Measurements from ENCODE around the gene SLC6A13. TPM values are rescaled to one million over a fixed set of nuclear protein-coding genes. Genes with fewer than 3 reads are reported as not detected.

The SLC6A13 gene
- total RNA-seq, 1 experiment from 2014 or later: 0.37 TPM

- H3K4me3 Mint-ChIP-seq: no peak overlapping the region
- DNase-seq (ENCODE audit: low spot score) (no peak), ATAC-seq (no peak)
- H3K36me3 Mint-ChIP-seq: no peaks in the 10 kb centered on the region
- POLR2A ChIA-PET: no interaction called here
- H3K27me3 Mint-ChIP-seq (ENCODE audit: low read depth): no peaks in the 10 kb centered on the region; the same call in 1 of the 2 replicates
- peaks cover 7% of the 10 kb centered on the region; the same call in 1 of the 2 replicates for H3K4me1 Mint-ChIP-seq
- CTCF ChIA-PET: interaction anchor here (1.7 kb wide), 1 partner anchor 44 kb away, joined by 10 read pairs; no protein-coding TSS in a partner anchor
- H3K27ac Mint-ChIP-seq: no peak overlapping the region
- no peaks in the 10 kb centered on the region for H3K9me3 Mint-ChIP-seq
- TF ChIP-seq, protein P1, sequence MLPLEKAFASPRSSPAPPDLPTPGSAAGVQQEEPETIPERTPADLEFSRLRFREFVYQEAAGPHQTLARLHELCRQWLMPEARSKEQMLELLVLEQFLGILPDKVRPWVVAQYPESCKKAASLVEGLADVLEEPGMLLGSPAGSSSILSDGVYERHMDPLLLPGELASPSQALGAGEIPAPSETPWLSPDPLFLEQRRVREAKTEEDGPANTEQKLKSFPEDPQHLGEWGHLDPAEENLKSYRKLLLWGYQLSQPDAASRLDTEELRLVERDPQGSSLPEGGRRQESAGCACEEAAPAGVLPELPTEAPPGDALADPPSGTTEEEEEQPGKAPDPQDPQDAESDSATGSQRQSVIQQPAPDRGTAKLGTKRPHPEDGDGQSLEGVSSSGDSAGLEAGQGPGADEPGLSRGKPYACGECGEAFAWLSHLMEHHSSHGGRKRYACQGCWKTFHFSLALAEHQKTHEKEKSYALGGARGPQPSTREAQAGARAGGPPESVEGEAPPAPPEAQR (CRISPR knock-in tag; IDR thresholded peaks at IDR 0.05): no peak
- TF ChIP-seq, protein P2, sequence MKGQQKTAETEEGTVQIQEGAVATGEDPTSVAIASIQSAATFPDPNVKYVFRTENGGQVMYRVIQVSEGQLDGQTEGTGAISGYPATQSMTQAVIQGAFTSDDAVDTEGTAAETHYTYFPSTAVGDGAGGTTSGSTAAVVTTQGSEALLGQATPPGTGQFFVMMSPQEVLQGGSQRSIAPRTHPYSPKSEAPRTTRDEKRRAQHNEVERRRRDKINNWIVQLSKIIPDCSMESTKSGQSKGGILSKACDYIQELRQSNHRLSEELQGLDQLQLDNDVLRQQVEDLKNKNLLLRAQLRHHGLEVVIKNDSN (CRISPR knock-in tag; IDR thresholded peaks at IDR 0.05): no peak
- no peak for TF ChIP-seq JUN (CRISPR knock-in tag; IDR thresholded peaks at IDR 0.05)
- no peak for TF ChIP-seq NR3C1 (CRISPR knock-in tag; conservative IDR thresholded peaks at IDR 0.05; ENCODE audit: low read depth)
- TF ChIP-seq, protein P3, sequence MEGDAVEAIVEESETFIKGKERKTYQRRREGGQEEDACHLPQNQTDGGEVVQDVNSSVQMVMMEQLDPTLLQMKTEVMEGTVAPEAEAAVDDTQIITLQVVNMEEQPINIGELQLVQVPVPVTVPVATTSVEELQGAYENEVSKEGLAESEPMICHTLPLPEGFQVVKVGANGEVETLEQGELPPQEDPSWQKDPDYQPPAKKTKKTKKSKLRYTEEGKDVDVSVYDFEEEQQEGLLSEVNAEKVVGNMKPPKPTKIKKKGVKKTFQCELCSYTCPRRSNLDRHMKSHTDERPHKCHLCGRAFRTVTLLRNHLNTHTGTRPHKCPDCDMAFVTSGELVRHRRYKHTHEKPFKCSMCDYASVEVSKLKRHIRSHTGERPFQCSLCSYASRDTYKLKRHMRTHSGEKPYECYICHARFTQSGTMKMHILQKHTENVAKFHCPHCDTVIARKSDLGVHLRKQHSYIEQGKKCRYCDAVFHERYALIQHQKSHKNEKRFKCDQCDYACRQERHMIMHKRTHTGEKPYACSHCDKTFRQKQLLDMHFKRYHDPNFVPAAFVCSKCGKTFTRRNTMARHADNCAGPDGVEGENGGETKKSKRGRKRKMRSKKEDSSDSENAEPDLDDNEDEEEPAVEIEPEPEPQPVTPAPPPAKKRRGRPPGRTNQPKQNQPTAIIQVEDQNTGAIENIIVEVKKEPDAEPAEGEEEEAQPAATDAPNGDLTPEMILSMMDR (IDR thresholded peaks at IDR 0.05): no peak
- TF ChIP-seq ZNF423 (CRISPR knock-in tag; IDR thresholded peaks at IDR 0.05): no peak
- TF ChIP-seq, protein P4, sequence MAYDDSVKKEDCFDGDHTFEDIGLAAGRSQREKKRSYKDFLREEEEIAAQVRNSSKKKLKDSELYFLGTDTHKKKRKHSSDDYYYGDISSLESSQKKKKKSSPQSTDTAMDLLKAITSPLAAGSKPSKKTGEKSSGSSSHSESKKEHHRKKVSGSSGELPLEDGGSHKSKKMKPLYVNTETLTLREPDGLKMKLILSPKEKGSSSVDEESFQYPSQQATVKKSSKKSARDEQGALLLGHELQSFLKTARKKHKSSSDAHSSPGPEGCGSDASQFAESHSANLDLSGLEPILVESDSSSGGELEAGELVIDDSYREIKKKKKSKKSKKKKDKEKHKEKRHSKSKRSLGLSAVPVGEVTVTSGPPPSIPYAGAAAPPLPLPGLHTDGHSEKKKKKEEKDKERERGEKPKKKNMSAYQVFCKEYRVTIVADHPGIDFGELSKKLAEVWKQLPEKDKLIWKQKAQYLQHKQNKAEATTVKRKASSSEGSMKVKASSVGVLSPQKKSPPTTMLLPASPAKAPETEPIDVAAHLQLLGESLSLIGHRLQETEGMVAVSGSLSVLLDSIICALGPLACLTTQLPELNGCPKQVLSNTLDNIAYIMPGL (CRISPR knock-in tag; IDR thresholded peaks at IDR 0.05): no peak
- TF ChIP-seq CREM (CRISPR knock-in tag; IDR thresholded peaks at IDR 0.05): no peak
- TF ChIP-seq, protein P5, sequence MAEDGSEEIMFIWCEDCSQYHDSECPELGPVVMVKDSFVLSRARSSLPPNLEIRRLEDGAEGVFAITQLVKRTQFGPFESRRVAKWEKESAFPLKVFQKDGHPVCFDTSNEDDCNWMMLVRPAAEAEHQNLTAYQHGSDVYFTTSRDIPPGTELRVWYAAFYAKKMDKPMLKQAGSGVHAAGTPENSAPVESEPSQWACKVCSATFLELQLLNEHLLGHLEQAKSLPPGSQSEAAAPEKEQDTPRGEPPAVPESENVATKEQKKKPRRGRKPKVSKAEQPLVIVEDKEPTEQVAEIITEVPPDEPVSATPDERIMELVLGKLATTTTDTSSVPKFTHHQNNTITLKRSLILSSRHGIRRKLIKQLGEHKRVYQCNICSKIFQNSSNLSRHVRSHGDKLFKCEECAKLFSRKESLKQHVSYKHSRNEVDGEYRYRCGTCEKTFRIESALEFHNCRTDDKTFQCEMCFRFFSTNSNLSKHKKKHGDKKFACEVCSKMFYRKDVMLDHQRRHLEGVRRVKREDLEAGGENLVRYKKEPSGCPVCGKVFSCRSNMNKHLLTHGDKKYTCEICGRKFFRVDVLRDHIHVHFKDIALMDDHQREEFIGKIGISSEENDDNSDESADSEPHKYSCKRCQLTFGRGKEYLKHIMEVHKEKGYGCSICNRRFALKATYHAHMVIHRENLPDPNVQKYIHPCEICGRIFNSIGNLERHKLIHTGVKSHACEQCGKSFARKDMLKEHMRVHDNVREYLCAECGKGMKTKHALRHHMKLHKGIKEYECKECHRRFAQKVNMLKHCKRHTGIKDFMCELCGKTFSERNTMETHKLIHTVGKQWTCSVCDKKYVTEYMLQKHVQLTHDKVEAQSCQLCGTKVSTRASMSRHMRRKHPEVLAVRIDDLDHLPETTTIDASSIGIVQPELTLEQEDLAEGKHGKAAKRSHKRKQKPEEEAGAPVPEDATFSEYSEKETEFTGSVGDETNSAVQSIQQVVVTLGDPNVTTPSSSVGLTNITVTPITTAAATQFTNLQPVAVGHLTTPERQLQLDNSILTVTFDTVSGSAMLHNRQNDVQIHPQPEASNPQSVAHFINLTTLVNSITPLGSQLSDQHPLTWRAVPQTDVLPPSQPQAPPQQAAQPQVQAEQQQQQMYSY (CRISPR knock-in tag; IDR thresholded peaks at IDR 0.05): no peak
- TF ChIP-seq CREB1 (CRISPR knock-in tag; IDR thresholded peaks at IDR 0.05): no peak
- TF ChIP-seq SMAD4 (CRISPR knock-in tag; IDR thresholded peaks at IDR 0.05): no peak
- TF ChIP-seq ESRRA (CRISPR knock-in tag; IDR thresholded peaks at IDR 0.05; ENCODE audit: borderline replicate concordance): no peak
- TF ChIP-seq NFYB (CRISPR knock-in tag; conservative IDR thresholded peaks at IDR 0.05; ENCODE audit: low read depth): no peak
- TF ChIP-seq ETV6 (CRISPR knock-in tag; IDR thresholded peaks at IDR 0.05): no peak
- TF ChIP-seq ZNF671 (CRISPR knock-in tag; IDR thresholded peaks at IDR 0.05): no peak
These were observed 938 bp upstream of the SLC6A13 start for GRCh38 chr12:263574-263973.

DNA sequence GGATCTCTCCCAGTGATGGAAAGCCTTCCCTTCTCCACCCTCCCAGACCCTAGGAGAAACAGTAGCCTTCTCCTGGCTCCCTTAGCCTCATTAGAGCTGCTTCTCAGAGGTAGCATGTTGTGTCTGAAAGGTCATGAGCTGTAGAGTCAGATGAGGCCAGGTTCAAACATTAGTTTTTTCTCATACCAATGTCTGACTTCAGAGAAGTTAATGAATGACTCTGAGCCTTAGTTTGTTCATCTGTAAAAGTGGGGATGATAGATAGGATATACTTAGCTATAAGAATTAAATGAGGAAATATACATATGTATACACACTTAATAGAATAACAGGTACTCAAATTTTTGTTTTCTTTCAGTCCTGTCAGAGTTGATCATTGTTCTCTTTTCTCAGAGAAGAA, 523 bp downstream of the SLC6A13 start:
- Mint-ChIP-seq H3K4me1 (peaks cover 7% of the 10 kb centered on the region; the same call in 1 of the 2 replicates), H3K4me3 (no peak overlapping the region), H3K36me3 (no peaks in the 10 kb centered on the region), H3K9me3 (no peaks in the 10 kb centered on the region), H3K27me3 (ENCODE audit: low read depth) (no peaks in the 10 kb centered on the region; the same call in 1 of the 2 replicates), H3K27ac (no peak overlapping the region)
- no peak for DNase-seq (ENCODE audit: low spot score)
- ChIA-PET POLR2A (no interaction called here), CTCF (interaction anchor here (0.6 kb wide), 1 partner anchor 335 kb away, joined by 3 read pairs; no protein-coding TSS in a partner anchor)
- no peak for TF ChIP-seq SP1 (CRISPR knock-in tag; conservative IDR thresholded peaks at IDR 0.05)
- no peak for ATAC-seq

Measured in WTC11 (cell line).